DMS53 treated with DMSO at 0.1 percent for 48 hours (cell line): ENCODE measurements around the gene CCR8.
"Not testable (repeated sequence)": the region's sequence is repeated elsewhere in the genome, so short reads cannot be mapped to it uniquely, and the experiment has no call there.

Source experiments
- DNase-seq: peaks from one replicate; lab custom pipeline; 2025; ENCODE audit not compliant: unreplicated experiment; lab: John Stamatoyannopoulos, UW

The CCR8 gene

DNA sequence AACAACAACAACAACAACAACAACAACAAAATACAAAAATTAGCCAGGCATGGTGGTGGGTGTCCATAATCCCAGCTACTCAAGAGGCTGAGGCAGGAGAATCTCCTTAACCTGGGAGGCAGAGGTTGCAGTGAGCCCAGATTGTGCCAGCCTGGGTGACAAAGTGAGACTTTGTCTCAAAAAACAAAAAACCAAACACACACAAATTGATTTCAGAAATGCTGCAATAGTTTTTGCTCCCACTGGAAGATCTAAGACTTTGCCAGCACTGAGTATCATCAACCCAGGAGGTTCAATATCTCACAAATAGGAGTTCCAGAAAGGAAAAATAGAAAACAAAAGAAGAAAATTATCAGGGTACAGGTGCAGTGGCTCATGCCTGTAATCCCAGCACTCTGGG lies 16.2 kb upstream of the CCR8 start:
- DNase-seq, result no peak

DNA sequence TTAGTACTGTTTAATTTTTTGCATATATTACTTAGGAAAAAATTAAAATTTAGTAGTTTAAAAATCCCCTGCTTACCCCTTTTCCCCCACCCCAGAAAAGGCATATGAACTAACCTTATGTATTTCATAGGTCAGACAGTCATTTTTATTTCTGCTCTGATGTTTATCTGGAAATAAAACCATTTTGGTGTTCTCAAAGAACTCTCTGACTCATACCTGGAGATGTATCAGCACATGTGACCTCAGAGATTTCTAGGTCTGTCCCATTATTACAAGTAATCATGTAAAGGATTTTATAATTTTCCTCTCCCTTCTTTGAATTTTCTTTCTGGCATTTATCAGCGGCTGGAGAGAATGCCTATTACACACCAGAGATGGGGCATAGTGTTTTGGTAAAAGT lies 14.1 kb upstream of the CCR8 start:
- no peak for DNase-seq

DNA sequence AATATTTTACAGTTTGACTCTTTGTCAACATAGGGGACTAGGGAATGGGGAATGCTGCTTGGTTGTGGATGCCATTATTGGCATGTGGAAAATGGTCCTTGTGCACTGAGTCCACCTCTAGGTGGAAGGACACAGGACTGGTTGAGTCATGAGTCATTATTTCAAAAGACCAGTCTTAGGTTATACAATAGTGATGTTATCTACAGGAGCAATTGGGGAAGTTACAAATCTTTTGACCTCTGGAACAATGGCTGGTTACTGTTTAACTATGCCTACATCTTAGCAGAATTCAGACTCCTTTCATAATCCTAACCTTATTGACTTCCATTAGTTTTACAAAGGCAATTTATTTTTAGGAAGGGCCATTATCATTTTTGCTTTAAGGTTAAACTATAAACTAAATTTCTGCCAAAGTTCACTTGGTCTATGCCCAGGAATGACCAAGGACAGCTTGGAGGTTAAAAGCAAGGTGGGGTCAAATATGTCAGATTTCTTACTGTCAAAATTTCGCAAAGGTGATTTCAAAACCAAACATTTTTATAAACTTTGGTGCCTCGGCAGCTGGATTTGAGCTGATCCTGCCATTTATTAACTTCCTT lies 11.8 kb upstream of the CCR8 start:
- no peak for DNase-seq

DNA sequence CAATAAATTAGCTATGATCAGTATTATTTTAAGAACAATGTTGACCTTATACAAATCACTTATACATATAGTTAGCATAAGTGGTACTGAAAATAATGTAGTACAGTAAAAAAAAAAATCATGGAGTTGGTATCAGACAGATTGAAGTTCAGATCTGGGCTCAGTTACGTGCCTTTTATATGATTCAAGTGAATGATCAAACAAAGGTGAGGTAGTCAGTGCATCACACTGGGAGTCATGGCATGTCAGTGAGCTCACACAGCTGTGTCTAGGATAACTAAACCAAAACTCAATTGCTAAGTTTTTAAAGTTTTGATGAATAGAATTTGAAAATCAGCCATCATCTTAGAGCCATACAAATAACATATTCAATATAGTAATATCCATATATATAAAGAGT lies 11.2 kb upstream of the CCR8 start:
- DNase-seq, result no peak

- no peak for DNase-seq
Observed at GRCh38 chr3:39319249-39319648, 10.3 kb upstream of the CCR8 start.

DNA sequence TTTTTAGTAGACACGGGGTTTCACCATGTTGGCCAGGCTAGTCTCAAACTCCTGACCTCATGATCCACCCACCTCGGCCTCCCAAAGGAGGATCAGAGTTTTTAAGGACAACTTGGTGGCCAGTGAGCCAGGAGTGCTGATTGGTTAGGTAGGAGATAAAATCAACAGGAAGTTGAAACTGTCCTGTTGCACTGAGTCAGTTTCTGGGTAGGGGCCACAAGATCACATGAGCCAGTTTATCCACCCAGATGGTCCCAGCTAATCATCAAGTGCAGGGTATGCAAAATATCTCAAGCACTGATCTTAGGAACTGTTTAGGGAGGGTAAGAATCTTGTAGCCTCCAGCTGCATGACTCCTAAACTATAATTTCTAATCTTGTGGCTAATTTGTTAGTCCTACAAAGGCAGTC lies 7.9 kb upstream of the CCR8 start:
- DNase-seq, result not testable (repeated sequence)

GRCh38 chr3:39322209-39322715 lies 7.2 kb upstream of the CCR8 start:
- DNase-seq, result not testable (repeated sequence)

- no peak for DNase-seq
Observed at GRCh38 chr3:39322936-39323335, 6.6 kb upstream of the CCR8 start.

GRCh38 chr3:39323494-39323893 lies 6.0 kb upstream of the CCR8 start:
- no peak for DNase-seq

GRCh38 chr3:39325236-39325635 lies 4.3 kb upstream of the CCR8 start:
- no peak for DNase-seq

DNA sequence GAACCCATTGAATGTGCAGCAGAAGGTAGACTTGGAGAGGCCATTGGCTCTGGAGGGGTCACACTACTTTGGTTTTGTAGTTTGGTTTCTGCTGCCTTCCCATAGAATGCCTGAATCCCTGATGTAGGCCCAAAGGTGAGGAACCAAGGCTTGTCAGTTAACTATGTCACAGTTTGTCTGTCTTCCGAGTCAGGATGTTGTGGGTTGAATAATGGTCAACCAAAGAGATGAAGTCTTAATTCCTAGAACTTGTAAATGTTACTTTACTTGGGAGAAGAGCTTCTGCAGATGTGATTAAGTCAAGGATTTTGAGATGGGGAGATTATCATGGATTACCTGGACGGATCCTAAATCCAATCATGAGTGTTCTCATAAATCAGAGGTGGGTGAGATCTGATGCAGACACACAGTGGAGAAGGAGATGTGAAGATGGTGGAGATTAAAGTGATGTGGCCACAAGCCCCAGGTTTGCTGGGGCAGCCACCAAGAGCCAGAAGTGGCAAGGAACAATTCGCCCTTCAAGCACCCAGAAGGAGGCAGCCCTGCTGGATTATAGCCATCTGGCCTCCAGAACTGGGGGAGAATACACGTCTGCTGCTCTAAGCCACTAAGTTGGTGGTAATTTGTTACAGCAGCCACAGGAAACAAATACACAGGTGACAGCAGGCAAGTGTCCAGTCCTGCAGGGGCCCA lies 2.3 kb upstream of the CCR8 start:
- DNase-seq, result no peak

- DNase-seq, result no peak
Observed at GRCh38 chr3:39327746-39328349, 1.7 kb upstream of the CCR8 start.

- DNase-seq, result no peak
Observed at GRCh38 chr3:39330824-39331223, 1.3 kb downstream of the CCR8 start.

DNA sequence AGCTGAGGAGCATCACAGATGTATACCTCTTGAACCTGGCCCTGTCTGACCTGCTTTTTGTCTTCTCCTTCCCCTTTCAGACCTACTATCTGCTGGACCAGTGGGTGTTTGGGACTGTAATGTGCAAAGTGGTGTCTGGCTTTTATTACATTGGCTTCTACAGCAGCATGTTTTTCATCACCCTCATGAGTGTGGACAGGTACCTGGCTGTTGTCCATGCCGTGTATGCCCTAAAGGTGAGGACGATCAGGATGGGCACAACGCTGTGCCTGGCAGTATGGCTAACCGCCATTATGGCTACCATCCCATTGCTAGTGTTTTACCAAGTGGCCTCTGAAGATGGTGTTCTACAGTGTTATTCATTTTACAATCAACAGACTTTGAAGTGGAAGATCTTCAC lies 3.0 kb downstream of the CCR8 start:
- DNase-seq, result no peak

GRCh38 chr3:39333607-39334006 lies 4.1 kb downstream of the CCR8 start:
- no peak for DNase-seq

DNA sequence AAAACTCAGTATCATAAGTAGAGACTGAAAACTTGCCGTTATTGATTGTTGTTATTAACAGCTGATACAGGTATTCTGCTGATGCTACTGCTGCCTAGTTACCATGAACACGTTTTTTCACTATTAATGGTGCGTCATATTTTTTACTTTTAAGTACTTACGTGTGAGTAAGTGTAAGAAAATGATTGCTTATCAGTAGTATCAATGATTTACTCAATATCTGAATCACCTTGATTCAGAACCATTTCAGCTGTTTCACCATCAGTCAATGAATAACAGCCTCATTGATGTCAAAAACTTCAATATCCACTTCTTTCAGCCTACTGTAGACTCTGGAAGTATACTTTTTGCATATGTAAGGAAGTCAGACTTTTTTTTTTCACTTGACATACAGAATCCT lies 4.7 kb downstream of the CCR8 start:
- DNase-seq, result no peak

- DNase-seq, result no peak
Observed at GRCh38 chr3:39338201-39338600, 8.7 kb downstream of the CCR8 start.

- no peak for DNase-seq
Observed at GRCh38 chr3:39339086-39339485, 9.6 kb downstream of the CCR8 start.

DNA sequence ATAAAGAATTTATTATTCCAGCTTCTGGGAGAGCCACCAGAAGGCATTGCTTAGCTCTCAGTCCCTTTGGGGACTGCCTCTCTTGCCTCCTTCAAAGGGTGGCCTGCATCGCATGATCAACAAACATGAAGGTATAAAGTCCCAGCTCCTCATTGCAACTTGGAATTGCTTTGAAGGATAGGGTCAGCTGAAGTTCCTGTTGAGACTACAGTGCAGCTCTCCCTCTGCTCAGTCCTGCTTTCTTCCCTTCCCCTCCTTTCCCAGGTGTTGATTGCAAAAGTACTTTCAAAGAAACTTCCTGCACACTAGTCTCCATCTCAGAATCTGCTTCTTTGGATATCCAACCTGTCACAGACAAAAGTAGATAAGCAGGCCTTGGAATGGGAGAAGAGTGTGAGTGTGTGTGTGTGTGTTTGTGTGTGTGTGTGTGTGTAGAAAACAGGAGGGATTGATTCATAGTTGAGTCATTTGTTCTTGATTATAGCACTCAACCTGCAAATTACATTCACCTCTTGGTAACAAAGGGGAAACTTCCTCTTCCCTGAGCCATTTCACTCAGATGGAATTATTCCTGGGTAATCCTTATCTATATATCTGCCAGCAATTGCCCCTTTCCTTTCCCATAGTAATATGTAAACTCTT lies 13.7 kb downstream of the CCR8 start:
- no peak for DNase-seq

- no peak for DNase-seq
Observed at GRCh38 chr3:39343760-39344159, 14.3 kb downstream of the CCR8 start.

DNA sequence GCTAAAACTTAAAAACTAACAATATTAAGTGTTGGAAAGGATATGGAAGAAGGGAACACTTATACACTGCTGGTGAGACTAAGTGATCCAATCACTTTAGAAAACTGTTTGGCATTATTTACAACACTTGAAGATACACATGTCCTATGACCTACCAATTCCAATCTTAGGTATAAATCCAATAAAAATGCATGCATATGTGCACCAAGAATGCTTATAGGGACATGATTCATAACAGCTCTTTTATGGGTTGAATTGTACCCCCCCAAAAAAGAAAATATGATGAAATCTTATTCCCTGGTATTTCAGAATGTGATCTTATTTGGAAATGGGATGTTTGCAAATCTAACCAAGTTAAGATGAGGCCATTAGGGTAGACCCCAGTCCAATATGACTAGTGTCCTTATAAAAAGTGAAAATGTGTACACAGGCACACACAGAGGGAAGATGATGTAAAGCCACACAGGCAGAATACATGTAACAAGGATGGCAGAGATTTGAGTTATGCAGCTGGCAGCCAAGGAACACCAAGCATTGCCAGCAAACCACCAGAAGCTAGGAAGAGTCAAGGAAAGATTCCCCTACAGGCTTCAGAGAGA lies 15.3 kb downstream of the CCR8 start:
- no peak for DNase-seq
